ENCODE data around the gene PRKCSH. TPM values are rescaled to one million over a fixed set of nuclear protein-coding genes. Genes with fewer than 3 reads are reported as not detected.

Gene PRKCSH
- total and polyA plus RNA-seq, 2 experiments from 2014 or later: 85.3 to 130 TPM

DNA sequence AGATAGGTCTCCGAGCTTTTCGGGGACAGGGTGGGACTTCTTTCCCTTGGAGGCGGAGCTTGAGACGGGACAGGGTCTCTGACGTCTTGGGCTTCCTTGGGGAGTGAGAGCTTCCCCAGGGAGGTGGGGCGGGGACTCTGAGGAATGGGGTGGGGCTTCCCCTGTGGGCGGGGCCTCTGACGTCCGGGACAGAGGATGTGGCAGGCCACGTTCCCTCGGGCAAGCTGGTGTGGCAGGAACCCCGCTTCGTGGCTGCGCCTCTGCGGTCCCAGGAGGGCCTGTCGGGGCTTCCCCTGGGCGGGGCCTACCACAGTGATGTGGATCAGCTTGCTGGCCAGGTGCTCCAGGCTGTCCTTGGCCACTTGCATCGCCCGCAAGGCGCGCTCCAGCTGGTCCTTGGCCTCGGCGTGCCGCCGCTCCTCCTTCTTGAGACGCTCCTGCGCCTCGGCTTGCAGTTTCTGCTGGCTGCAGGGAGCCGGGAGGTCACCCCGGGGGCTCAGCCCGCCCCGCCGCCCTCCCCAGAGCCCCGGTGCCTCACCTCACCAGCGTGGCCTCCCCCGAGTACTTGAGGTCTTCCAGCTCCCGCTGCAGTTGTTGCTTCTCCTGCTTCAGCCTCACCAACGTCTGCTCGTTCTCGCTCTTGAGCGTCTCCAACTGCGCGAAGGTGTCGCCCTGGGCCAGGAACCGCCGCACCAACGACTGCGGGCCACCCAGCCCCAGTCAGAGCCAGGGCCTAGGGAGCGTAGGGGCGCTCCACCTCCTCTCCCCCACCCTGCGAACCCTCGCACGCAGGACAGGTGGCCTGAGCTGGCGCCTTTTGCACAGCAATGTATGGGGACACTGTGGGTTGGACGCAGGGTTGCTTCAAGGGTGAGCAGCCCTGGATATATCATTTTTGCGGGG is 13.0 kb upstream of the PRKCSH start:
- Mint-ChIP-seq H3K4me1 (peaks cover 18% of the 10 kb centered on the region), H3K9me3 (peaks cover 2% of the 10 kb centered on the region; the same call in 1 of the 3 replicates), H3K27me3 (ENCODE audit: insufficient read depth, low read depth, poor library complexity) (peaks cover 45% of the 10 kb centered on the region), H3K27ac (peak overlapping the region; percentile 93), H3K4me3 (peak overlapping the region; percentile 82), H3K36me3 (ENCODE audit: low read depth) (no peaks in the 10 kb centered on the region)
- Histone ChIP-seq H3K4me3 (peak overlapping the region; percentile 90), H2AFZ (peak overlapping the region; percentile 92), H3K9me2 (ENCODE audit: insufficient read depth) (no peaks in the 10 kb centered on the region), H4K20me1 (replicated peaks; ENCODE audit: insufficient read depth) (no peaks in the 10 kb centered on the region), H3K4me1 (ENCODE audit: insufficient read depth) (peaks cover 29% of the 10 kb centered on the region), H3F3A (replicated peaks; ENCODE audit: low read depth) (peaks cover 23% of the 10 kb centered on the region), H3K4me2 (peak overlapping the region; percentile 100), H3K79me2 (replicated peaks; ENCODE audit: insufficient read depth) (no peaks in the 10 kb centered on the region), H3K27ac (ENCODE audit: low read depth) (peak overlapping the region; percentile 53; the same call in 1 of the 2 replicates), H3K36me3 (ENCODE audit: insufficient read depth) (no peaks in the 10 kb centered on the region), H3K27me3 (ENCODE audit: insufficient read depth) (peaks cover 45% of the 10 kb centered on the region)
- DNase-seq (ENCODE audit: low spot score) (peak; percentile 98), ATAC-seq (peak; percentile 26)
- TF ChIP-seq POLR2AphosphoS5 (IDR thresholded peaks at IDR 0.05; ENCODE audit: low read depth) (peak; percentile 44), CREB1 (CRISPR knock-in tag; IDR thresholded peaks at IDR 0.05; ENCODE audit: low read depth) (peak; percentile 41; the same call in 1 of the 2 replicates), EZH2phosphoT487 (IDR thresholded peaks at IDR 0.05; ENCODE audit: unreplicated experiment) (no peak), EZH2 (IDR thresholded peaks at IDR 0.05; ENCODE audit: low read depth, unreplicated experiment) (no peak)
- TF ChIP-seq, protein P1, sequence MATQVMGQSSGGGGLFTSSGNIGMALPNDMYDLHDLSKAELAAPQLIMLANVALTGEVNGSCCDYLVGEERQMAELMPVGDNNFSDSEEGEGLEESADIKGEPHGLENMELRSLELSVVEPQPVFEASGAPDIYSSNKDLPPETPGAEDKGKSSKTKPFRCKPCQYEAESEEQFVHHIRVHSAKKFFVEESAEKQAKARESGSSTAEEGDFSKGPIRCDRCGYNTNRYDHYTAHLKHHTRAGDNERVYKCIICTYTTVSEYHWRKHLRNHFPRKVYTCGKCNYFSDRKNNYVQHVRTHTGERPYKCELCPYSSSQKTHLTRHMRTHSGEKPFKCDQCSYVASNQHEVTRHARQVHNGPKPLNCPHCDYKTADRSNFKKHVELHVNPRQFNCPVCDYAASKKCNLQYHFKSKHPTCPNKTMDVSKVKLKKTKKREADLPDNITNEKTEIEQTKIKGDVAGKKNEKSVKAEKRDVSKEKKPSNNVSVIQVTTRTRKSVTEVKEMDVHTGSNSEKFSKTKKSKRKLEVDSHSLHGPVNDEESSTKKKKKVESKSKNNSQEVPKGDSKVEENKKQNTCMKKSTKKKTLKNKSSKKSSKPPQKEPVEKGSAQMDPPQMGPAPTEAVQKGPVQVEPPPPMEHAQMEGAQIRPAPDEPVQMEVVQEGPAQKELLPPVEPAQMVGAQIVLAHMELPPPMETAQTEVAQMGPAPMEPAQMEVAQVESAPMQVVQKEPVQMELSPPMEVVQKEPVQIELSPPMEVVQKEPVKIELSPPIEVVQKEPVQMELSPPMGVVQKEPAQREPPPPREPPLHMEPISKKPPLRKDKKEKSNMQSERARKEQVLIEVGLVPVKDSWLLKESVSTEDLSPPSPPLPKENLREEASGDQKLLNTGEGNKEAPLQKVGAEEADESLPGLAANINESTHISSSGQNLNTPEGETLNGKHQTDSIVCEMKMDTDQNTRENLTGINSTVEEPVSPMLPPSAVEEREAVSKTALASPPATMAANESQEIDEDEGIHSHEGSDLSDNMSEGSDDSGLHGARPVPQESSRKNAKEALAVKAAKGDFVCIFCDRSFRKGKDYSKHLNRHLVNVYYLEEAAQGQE (IDR thresholded peaks at IDR 0.05; ENCODE audit: unreplicated experiment): peak; percentile 28
- TF ChIP-seq, protein P2, sequence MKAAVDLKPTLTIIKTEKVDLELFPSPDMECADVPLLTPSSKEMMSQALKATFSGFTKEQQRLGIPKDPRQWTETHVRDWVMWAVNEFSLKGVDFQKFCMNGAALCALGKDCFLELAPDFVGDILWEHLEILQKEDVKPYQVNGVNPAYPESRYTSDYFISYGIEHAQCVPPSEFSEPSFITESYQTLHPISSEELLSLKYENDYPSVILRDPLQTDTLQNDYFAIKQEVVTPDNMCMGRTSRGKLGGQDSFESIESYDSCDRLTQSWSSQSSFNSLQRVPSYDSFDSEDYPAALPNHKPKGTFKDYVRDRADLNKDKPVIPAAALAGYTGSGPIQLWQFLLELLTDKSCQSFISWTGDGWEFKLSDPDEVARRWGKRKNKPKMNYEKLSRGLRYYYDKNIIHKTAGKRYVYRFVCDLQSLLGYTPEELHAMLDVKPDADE (IDR thresholded peaks at IDR 0.05): peak; percentile 60; the same call in 1 of the 2 replicates

DNA sequence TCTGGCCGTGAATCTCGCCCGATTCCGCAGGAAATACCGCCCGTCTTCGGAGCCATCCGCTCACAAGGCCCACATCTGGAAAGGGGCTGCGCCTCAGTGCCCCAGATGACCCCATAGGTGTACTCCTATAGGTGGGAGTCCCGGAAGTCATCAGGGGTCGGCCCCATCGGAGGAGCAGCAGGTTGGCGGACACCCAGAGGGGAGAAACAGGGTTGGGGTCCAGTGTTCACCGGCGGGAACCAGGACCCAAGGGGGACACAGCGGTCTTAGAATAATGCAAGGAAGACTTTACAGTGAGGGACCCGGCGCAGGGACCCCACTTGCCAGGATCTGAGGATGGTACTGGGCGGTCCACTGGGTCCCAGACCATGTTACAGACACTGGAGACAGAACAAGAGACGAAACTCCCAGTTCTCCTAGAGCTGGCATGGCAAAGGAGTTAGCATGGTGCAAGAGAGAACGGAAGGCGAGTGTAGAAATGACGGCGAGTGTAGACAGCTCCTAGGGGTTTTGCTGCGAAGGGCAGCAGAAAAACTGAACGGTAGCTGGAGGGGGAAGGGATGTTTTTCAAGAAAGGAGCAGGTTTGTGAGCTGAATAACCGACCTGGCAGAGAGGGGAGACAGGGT is 12.2 kb upstream of the PRKCSH start:
- Mint-ChIP-seq H3K9me3 (peaks cover 2% of the 10 kb centered on the region; the same call in 1 of the 3 replicates), H3K27ac (no peak overlapping the region), H3K36me3 (ENCODE audit: low read depth) (no peaks in the 10 kb centered on the region), H3K27me3 (ENCODE audit: insufficient read depth, low read depth, poor library complexity) (peaks cover 48% of the 10 kb centered on the region), H3K4me1 (peaks cover 15% of the 10 kb centered on the region), H3K4me3 (peak overlapping the region; percentile 82)
- Histone ChIP-seq H3K79me2 (replicated peaks; ENCODE audit: insufficient read depth) (no peaks in the 10 kb centered on the region), H2AFZ (peak overlapping the region; percentile 88; the same call in 1 of the 2 replicates), H3K36me3 (ENCODE audit: insufficient read depth) (no peaks in the 10 kb centered on the region), H3K9me2 (ENCODE audit: insufficient read depth) (no peaks in the 10 kb centered on the region), H3K4me1 (ENCODE audit: insufficient read depth) (peaks cover 26% of the 10 kb centered on the region), H3F3A (replicated peaks; ENCODE audit: low read depth) (peaks cover 23% of the 10 kb centered on the region), H3K27me3 (ENCODE audit: insufficient read depth) (peaks cover 45% of the 10 kb centered on the region), H3K27ac (ENCODE audit: low read depth) (no peak overlapping the region), H3K4me2 (peak overlapping the region; percentile 100), H4K20me1 (replicated peaks; ENCODE audit: insufficient read depth) (no peaks in the 10 kb centered on the region), H3K4me3 (peak overlapping the region; percentile 90)
- DNase-seq (ENCODE audit: low spot score) (no peak), ATAC-seq (no peak)
- TF ChIP-seq CREB1 (CRISPR knock-in tag; IDR thresholded peaks at IDR 0.05; ENCODE audit: low read depth) (no peak), STAT1 (IDR thresholded peaks at IDR 0.05; ENCODE audit: unreplicated experiment) (no peak), NANOG (IDR thresholded peaks at IDR 0.05; ENCODE audit: borderline replicate concordance) (no peak)
- TF ChIP-seq, protein P2 (IDR thresholded peaks at IDR 0.05): no peak

Data from GM23338 (cell line).